K562 (cell line): Measurements from ENCODE around the gene MAP1LC3B. TPM values are rescaled to one million over a fixed set of nuclear protein-coding genes. Genes with fewer than 3 reads are reported as not detected.

Experiments used
- ARID1B ChIP-seq: fragments of 450-650 bp; IDR thresholded peaks from 2 replicates; pipeline ENCODE4 v1.6.1; 2016; ENCODE audit warnings: antibody characterized with exemption, mild to moderate bottlenecking, inconsistent platforms
- ETV1 ChIP-seq: fragments of 450-650 bp; conservative IDR thresholded peaks from 2 replicates; pipeline ENCODE4 v1.6.1; 2016; ENCODE audit warnings: missing genetic modification characterization, control low read depth, low read depth, missing compliant biosample characterization
- ETV6 ChIP-seq, 3 experiments: fragments of 150-350 bp in 1 of 3; sonication (generic) in 1 of 3; formaldehyde crosslinking in 1 of 3; IDR thresholded peaks; 2 replicates each; pipeline versions ENCODE4 v1.6.1 to v1.8.0; 2014 to 2022; ENCODE audit warnings: borderline replicate concordance in 2 of 3, low read depth in 2 of 3, antibody characterized with exemption in 1 of 3, low read length in 1 of 3, mild to moderate bottlenecking in 1 of 3, missing genetic modification reagents in 1 of 3
- HNRNPLL ChIP-seq: fragments of 200-400 bp; formaldehyde crosslinking; IDR thresholded peaks from 2 replicates; pipeline ENCODE4 v1.6.1; 2017; ENCODE audit warnings: low read length, low read depth, mild to moderate bottlenecking; ENCODE audit not compliant: poor library complexity, severe bottlenecking
- KLF1 ChIP-seq: fragments of 450-650 bp; IDR thresholded peaks from 2 replicates; pipeline ENCODE4 v1.6.1; 2016; ENCODE audit warnings: missing genetic modification characterization, missing compliant biosample characterization
- MECOM ChIP-seq: fragments of 250-450 bp; sonication (Bioruptor Pico); IDR thresholded peaks from 2 replicates; pipeline ENCODE4 v1.8.0; 2022; ENCODE audit warnings: inconsistent platforms
- MEF2D ChIP-seq: conservative IDR thresholded peaks from 2 replicates; pipeline ENCODE4 v1.6.1; 2016; ENCODE audit warnings: low read depth, missing genetic modification characterization, missing compliant biosample characterization
- NCOA6 ChIP-seq: fragments of 450-650 bp; IDR thresholded peaks from 2 replicates; pipeline ENCODE4 v1.6.1; 2017; ENCODE audit warnings: mild to moderate bottlenecking
- NFXL1 ChIP-seq: fragments of 450-650 bp; formaldehyde crosslinking; IDR thresholded peaks from 2 replicates; pipeline ENCODE4 v1.4.0; 2021; ENCODE audit warnings: mild to moderate bottlenecking
- SMARCE1 ChIP-seq: fragments of 450-650 bp; IDR thresholded peaks from 2 replicates; pipeline ENCODE4 v1.7.1; 2016; ENCODE audit warnings: mild to moderate bottlenecking
- TAF7 ChIP-seq: fragments of 450-650 bp; IDR thresholded peaks from 2 replicates; pipeline ENCODE4 v1.6.1; 2016; ENCODE audit warnings: missing genetic modification characterization, missing compliant biosample characterization
- TEAD4 ChIP-seq, 2 experiments: sonication (generic) in 1 of 2; formaldehyde crosslinking in 1 of 2; IDR thresholded peaks; 2 replicates each; pipeline versions ENCODE4 v1.6.1 to v1.8.0; 2012 to 2022; ENCODE audit warnings: borderline replicate concordance in 1 of 2, inconsistent platforms in 1 of 2, low read length in 1 of 2, mild to moderate bottlenecking in 1 of 2, missing genetic modification reagents in 1 of 2
- TFAM ChIP-seq: fragments of 250-450 bp; sonication (Bioruptor Pico); conservative IDR thresholded peaks from 2 replicates; pipeline ENCODE4 v1.5.0; 2021; ENCODE audit warnings: mild to moderate bottlenecking, moderate library complexity
- ZNF695 ChIP-seq: fragments of 450-650 bp; formaldehyde crosslinking; IDR thresholded peaks from 2 replicates; pipeline ENCODE4 v1.4.0; 2020; ENCODE audit warnings: mild to moderate bottlenecking, moderate library complexity
- ZZZ3 ChIP-seq: fragments of 450-650 bp; IDR thresholded peaks from 2 replicates; pipeline ENCODE4 v1.6.1; 2016; ENCODE audit warnings: antibody characterized with exemption, mild to moderate bottlenecking, moderate library complexity
- polyA plus RNA-seq, 8 experiments: library from polyadenylated mRNA; depleted of rRNA in 4 of 8; stranded (reverse) in 5 of 8; unstranded in 3 of 8; fragments of >200 nt; fragmentation: Nextera tagmentation in 2 of 8; fragmentation: Illumina TruSeq in 1 of 8; extraction: Ambion mirVana in 2 of 8; extraction: Trizol in 1 of 8; gene quantifications; 2 replicates each; pipeline versions ENCODE4 v1.2.1 to v1.2.3, GENCODE V29; 2011 to 2014; ENCODE audit warnings: inconsistent platforms in 1 of 8, missing spikeins in 1 of 8
- total RNA-seq, 7 experiments: library from RNA; depleted of rRNA in 6 of 7; stranded (reverse); fragments of >200 nt in 6 of 7; fragmentation: Illumina TruSeq in 2 of 7; extraction: Trizol in 2 of 7; gene quantifications; 2 replicates each; pipeline versions ENCODE4 v1.2.1 to v1.2.3, GENCODE V29; 2011 to 2021; ENCODE audit warnings: low replicate concordance in 1 of 7
- TF ChIP-seq, protein P1 (sequence below), 3 experiments: fragments of 200-800 bp in 1 of 3; fragments of 250-450 bp in 1 of 3; fragments of 450-650 bp in 1 of 3; sonication (Bioruptor Pico) in 1 of 3; sonication (Bioruptor generic) in 1 of 3; formaldehyde crosslinking in 1 of 3; IDR thresholded peaks; 2 replicates each; pipeline versions ENCODE4 v1.6.1 to v1.8.0; 2016 to 2022; ENCODE audit warnings: mild to moderate bottlenecking in 2 of 3, missing genetic modification characterization in 2 of 3, missing compliant biosample characterization in 1 of 3, moderate library complexity in 1 of 3
- TF ChIP-seq, protein P2 (sequence below), 2 experiments: IDR thresholded peaks; 2 replicates each; pipeline ENCODE4 v1.6.1; 2011; ENCODE audit warnings: borderline replicate concordance in 1 of 2, control low read depth in 1 of 2, low read depth in 1 of 2, low read length in 1 of 2, mild to moderate bottlenecking in 1 of 2, mixed read lengths in 1 of 2, moderate library complexity in 1 of 2; ENCODE audit not compliant: insufficient read depth in 1 of 2, insufficient read length in 1 of 2, poor library complexity in 1 of 2, severe bottlenecking in 1 of 2; ENCODE audit errors: extremely low read depth in 1 of 2
- TF ChIP-seq, protein P3 (sequence below): fragments of 450-650 bp; formaldehyde crosslinking; IDR thresholded peaks from 2 replicates; pipeline ENCODE4 v1.4.0; 2020; ENCODE audit warnings: mild to moderate bottlenecking

The MAP1LC3B gene
- total and polyA plus RNA-seq, 9 of the 15 experiments (the other 6 are each of a cell fraction or from before 2014, with no cell fraction given), result 16.0 to 81.5 (median 36.7) TPM

DNA sequence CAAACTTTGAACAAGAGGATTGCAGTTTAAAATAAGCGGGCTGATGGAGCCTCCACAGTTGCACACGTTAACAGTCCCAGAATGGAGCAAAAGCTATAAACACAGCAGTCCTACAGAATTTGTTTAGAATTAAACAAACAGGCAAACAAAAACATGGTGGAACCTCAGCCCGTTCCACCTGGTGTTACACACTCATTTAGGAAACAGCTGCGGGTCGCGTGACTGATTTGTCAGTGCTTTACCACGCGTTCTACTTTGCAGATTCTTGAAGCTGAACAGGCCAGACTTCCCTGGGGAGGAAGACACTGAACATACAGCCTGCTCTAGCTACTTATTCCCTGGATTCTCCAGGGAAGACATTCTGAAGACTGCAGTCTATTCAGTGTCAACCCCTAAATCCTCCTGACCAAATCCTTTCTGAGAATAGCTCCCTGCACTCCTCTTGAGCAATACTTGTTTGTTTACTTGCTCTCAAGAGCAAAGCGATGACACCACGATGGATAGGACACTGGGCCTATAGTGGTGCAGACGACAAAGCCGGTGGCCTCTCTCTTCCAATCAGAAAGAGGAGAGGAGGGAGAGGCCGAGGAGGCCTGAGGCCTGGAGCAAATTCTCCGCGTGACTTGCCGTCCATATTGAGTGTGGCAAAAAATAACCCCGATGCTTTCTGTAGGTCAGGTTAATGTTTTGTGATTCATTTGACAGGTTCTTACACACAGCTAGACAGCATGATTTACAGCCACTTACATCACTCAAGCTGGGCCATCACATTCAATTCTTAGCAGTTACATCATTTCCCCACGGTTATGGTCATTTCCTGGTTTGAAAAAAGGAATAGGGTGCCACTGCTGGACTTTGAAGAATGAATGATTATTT lies 4.0 kb upstream of the MAP1LC3B start (continued):
- TF ChIP-seq, protein P1, sequence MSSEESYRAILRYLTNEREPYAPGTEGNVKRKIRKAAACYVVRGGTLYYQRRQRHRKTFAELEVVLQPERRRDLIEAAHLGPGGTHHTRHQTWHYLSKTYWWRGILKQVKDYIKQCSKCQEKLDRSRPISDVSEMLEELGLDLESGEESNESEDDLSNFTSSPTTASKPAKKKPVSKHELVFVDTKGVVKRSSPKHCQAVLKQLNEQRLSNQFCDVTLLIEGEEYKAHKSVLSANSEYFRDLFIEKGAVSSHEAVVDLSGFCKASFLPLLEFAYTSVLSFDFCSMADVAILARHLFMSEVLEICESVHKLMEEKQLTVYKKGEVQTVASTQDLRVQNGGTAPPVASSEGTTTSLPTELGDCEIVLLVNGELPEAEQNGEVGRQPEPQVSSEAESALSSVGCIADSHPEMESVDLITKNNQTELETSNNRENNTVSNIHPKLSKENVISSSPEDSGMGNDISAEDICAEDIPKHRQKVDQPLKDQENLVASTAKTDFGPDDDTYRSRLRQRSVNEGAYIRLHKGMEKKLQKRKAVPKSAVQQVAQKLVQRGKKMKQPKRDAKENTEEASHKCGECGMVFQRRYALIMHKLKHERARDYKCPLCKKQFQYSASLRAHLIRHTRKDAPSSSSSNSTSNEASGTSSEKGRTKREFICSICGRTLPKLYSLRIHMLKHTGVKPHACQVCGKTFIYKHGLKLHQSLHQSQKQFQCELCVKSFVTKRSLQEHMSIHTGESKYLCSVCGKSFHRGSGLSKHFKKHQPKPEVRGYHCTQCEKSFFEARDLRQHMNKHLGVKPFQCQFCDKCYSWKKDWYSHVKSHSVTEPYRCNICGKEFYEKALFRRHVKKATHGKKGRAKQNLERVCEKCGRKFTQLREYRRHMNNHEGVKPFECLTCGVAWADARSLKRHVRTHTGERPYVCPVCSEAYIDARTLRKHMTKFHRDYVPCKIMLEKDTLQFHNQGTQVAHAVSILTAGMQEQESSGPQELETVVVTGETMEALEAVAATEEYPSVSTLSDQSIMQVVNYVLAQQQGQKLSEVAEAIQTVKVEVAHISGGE (CRISPR knock-in tag; IDR thresholded peaks at IDR 0.05), result peak in 1 of 3 experiments; percentile 51; a peak in 2 of 6 replicates
- peak; percentile 45 for TF ChIP-seq TAF7 (tag)
- TF ChIP-seq, protein P2, sequence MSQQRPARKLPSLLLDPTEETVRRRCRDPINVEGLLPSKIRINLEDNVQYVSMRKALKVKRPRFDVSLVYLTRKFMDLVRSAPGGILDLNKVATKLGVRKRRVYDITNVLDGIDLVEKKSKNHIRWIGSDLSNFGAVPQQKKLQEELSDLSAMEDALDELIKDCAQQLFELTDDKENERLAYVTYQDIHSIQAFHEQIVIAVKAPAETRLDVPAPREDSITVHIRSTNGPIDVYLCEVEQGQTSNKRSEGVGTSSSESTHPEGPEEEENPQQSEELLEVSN (IDR thresholded peaks at IDR 0.05; ENCODE audit: borderline replicate concordance in 1 of 2, extremely low read depth in 1 of 2, insufficient read depth in 1 of 2, insufficient read length in 1 of 2, low read depth in 1 of 2, low read length in 1 of 2, poor library complexity in 1 of 2, severe bottlenecking in 1 of 2), result peak in 1 of 2 experiments; percentile 66
- 0 out of 2 replicates have a peak, but pooled peaks have one; percentile 52 for TF ChIP-seq NFXL1 (CRISPR knock-in tag)
- TF ChIP-seq MECOM (CRISPR knock-in tag), result peak; percentile 89
- no peak for TF ChIP-seq NCOA6
- peak; percentile 13 for TF ChIP-seq SMARCE1
- peak; percentile 94 for TF ChIP-seq HNRNPLL
- TF ChIP-seq TEAD4 (IDR thresholded peaks at IDR 0.05; ENCODE audit: low read length), result peak; percentile 64
- no peak for TF ChIP-seq TEAD4 (CRISPR knock-in tag; IDR thresholded peaks at IDR 0.05; ENCODE audit: borderline replicate concordance)
- no peak for TF ChIP-seq ZZZ3
- peak; percentile 59; the same call in 1 of the 2 replicates for TF ChIP-seq ARID1B
- no peak for TF ChIP-seq ETV6 (IDR thresholded peaks at IDR 0.05; ENCODE audit: borderline replicate concordance in 1 of 2, low read depth in 2 of 2, low read length in 1 of 2)
- no peak for TF ChIP-seq ETV6 (CRISPR knock-in tag; IDR thresholded peaks at IDR 0.05; ENCODE audit: borderline replicate concordance)
- TF ChIP-seq, protein P3, sequence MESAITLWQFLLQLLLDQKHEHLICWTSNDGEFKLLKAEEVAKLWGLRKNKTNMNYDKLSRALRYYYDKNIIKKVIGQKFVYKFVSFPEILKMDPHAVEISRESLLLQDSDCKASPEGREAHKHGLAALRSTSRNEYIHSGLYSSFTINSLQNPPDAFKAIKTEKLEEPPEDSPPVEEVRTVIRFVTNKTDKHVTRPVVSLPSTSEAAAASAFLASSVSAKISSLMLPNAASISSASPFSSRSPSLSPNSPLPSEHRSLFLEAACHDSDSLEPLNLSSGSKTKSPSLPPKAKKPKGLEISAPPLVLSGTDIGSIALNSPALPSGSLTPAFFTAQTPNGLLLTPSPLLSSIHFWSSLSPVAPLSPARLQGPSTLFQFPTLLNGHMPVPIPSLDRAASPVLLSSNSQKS, result no peak
- no peak for TF ChIP-seq KLF1 (tag)
- peak; percentile 83 for TF ChIP-seq ETV1
- TF ChIP-seq ZNF695 (CRISPR knock-in tag), result no peak
- TF ChIP-seq TFAM (CRISPR knock-in tag), result no peak
- TF ChIP-seq MEF2D (tag), result peak; percentile 68; the same call in 1 of the 2 replicates
